Breast epithelium (tissue), 4 donors: ENCODE measurements around the gene PREPL. TPM values are rescaled to one million over a fixed set of nuclear protein-coding genes. Genes with fewer than 3 reads are reported as not detected.

Experiments
- DNase-seq, 2 donors: peaks; one replicate each; pipeline ENCODE4 v3.0.0-alpha.2; 2019; ENCODE audit warnings: low spot score in 2 of 2
- H3K27ac ChIP-seq, 2 donors: fragments of 200-600 bp; sonication (generic) in 1 of 2; one replicate each; pipeline ENCODE4 v1.5.1; 2016 to 2019; ENCODE audit warnings: mild to moderate bottlenecking in 1 of 2
- H3K27me3 ChIP-seq, 2 donors: fragments of 200-600 bp; sonication (generic) in 1 of 2; one replicate each; pipeline versions ENCODE4 v1.5.1 to v1.6.0; 2017 to 2019; ENCODE audit warnings: control low read depth in 1 of 2, mild to moderate bottlenecking in 1 of 2
- H3K36me3 ChIP-seq: fragments of 200-600 bp; one replicate; pipeline ENCODE4 v1.5.1; 2019
- H3K4me1 ChIP-seq, 2 donors: fragments of 200-600 bp; sonication (generic); one replicate each; pipeline ENCODE4 v1.5.1; 2016 to 2019; ENCODE audit warnings: control low read depth in 1 of 2
- H3K4me3 ChIP-seq, 3 donors: fragments of 200-600 bp; sonication (generic); 1 replicate in 2 of 3; 2 replicates in 1 of 3; pipeline ENCODE4 v1.5.1; 2016 to 2019; ENCODE audit warnings: mild to moderate bottlenecking in 3 of 3, moderate library complexity in 2 of 3
- H3K9me3 ChIP-seq, 2 donors: fragments of 200-600 bp; sonication (generic) in 1 of 2; one replicate each; pipeline ENCODE4 v1.5.1; 2016 to 2019; ENCODE audit warnings: control low read depth in 1 of 2
- CTCF ChIP-seq, 3 donors: fragments of 450-650 bp; IDR thresholded peaks; one replicate each; pipeline ENCODE4 v1.5.1; 2016 to 2017; ENCODE audit warnings: antibody characterized with exemption in 3 of 3, mild to moderate bottlenecking in 3 of 3, moderate library complexity in 3 of 3
- POLR2A ChIP-seq: fragments of 450-650 bp; IDR thresholded peaks from one replicate; pipeline ENCODE4 v1.6.1; 2016; ENCODE audit warnings: antibody characterized with exemption, mild to moderate bottlenecking, moderate library complexity
- POLR2AphosphoS5 ChIP-seq, 3 donors: sonication (generic); formaldehyde crosslinking; IDR thresholded peaks; one replicate each; pipeline ENCODE4 v1.6.1; 2017; ENCODE audit warnings: antibody characterized with exemption in 3 of 3
- intact Hi-C: fragments of 100-400 bp; cut with DNase I; formaldehyde crosslinking; loops from one replicate; pipeline ENCODE4 v1.15.1; 2023; ENCODE audit warnings: low total_unique reads
- total RNA-seq, 3 donors: library from RNA; depleted of rRNA; stranded (reverse); fragments of >200 nt; gene quantifications; one replicate each; pipeline ENCODE4 v1.1.0, GENCODE V29; 2016

Gene PREPL
- total RNA-seq, 3 donors from 2014 or later, result 29.4 to 76.5 (median 51.1) TPM

- Histone ChIP-seq H3K4me3 (no peak overlapping the region), H3K36me3 (no peaks in the 10 kb centered on the region), H3K27ac (no peak overlapping the region), H3K4me1 (no peaks in the 10 kb centered on the region), H3K27me3 (no peaks in the 10 kb centered on the region), H3K9me3 (no peaks in the 10 kb centered on the region)
- TF ChIP-seq POLR2AphosphoS5 (IDR thresholded peaks at IDR 0.05) (no peak), POLR2A (no peak), CTCF (IDR thresholded peaks at IDR 0.05) (no peak)
- DNase-seq, result no peak
- intact Hi-C loops, result no loop called here
Observed at GRCh38 chr2:44285174-44285573, 76.1 kb downstream of the PREPL start.

DNA sequence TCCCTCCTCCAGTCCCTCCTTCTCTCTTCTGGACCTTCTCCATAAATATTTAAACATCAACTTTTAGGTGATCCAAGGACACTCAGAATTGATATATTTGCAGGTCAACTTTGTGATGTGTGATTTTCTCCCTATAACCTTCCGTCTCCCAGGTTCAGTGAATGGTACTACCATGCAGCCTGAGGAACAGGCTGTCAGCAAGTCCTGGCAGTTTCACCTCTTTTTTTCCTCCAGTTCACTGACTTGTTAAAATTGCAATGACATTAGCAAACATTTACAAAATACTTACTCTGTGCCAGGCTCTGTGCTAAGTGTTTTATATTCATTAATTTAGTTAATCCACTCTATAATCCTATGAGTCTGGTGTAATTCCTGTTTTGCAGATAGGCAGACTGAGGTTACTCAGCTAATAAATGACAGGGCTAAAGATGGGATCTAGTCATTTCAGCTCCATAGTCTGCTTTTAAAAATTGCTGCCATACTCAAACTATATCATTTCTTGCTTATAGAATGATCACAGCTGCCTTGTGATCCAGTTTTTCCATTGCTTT, 78.1 kb downstream of the PREPL start:
- H3K27me3 ChIP-seq, result no peaks in the 10 kb centered on the region
- no peak overlapping the region for H3K4me3 ChIP-seq
- H3K9me3 ChIP-seq, result no peaks in the 10 kb centered on the region
- TF ChIP-seq POLR2AphosphoS5 (IDR thresholded peaks at IDR 0.05) (no peak), POLR2A (no peak), CTCF (IDR thresholded peaks at IDR 0.05) (no peak)
- H3K4me1 ChIP-seq, result no peaks in the 10 kb centered on the region
- no peak overlapping the region for H3K27ac ChIP-seq
- intact Hi-C loops, result no loop called here
- no peak for DNase-seq
- H3K36me3 ChIP-seq, result no peaks in the 10 kb centered on the region

- Histone ChIP-seq H3K9me3 (no peaks in the 10 kb centered on the region), H3K27ac (no peak overlapping the region), H3K4me3 (no peak overlapping the region), H3K4me1 (no peaks in the 10 kb centered on the region), H3K27me3 (no peaks in the 10 kb centered on the region), H3K36me3 (no peaks in the 10 kb centered on the region)
- no peak for DNase-seq
- intact Hi-C loops, result no loop called here
- TF ChIP-seq POLR2A (no peak), CTCF (IDR thresholded peaks at IDR 0.05) (no peak), POLR2AphosphoS5 (IDR thresholded peaks at IDR 0.05) (no peak)
Observed at GRCh38 chr2:44280869-44281268, 80.4 kb downstream of the PREPL start.

DNA sequence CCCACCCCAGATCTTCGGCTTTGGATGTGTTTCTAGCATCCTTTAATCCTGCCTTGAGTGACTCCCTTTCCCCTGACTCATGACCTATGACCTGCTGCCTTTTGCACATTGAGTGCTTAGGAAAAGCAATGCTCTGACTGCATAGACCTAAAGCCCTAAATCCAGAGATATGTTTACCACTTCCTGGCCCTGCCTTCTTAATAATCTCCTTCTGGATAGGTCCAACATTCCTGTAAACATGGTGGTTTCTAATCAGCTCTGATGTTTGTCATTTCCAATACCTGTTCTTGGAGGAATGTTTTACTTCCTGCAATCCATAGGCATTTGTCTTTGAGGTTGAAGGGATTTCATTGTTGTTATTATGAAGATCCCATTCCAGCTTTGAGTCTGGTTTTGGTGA, 83.8 kb downstream of the PREPL start:
- TF ChIP-seq CTCF (IDR thresholded peaks at IDR 0.05), result no peak
- TF ChIP-seq POLR2A, result no peak
- no peak for TF ChIP-seq POLR2AphosphoS5 (IDR thresholded peaks at IDR 0.05)
- Histone ChIP-seq H3K27ac (no peak overlapping the region), H3K27me3 (no peaks in the 10 kb centered on the region), H3K4me3 (no peak overlapping the region), H3K9me3 (no peaks in the 10 kb centered on the region), H3K4me1 (no peaks in the 10 kb centered on the region), H3K36me3 (no peaks in the 10 kb centered on the region)
- intact Hi-C loops, result no loop called here
- no peak for DNase-seq

- Histone ChIP-seq H3K4me1 (no peaks in the 10 kb centered on the region), H3K9me3 (no peaks in the 10 kb centered on the region), H3K27ac (peak overlapping the region; percentile 14 to 33), H3K27me3 (no peaks in the 10 kb centered on the region), H3K4me3 (no peak overlapping the region), H3K36me3 (no peaks in the 10 kb centered on the region)
- intact Hi-C loops, result no loop called here
- TF ChIP-seq CTCF (IDR thresholded peaks at IDR 0.05), result no peak
- no peak for TF ChIP-seq POLR2A
- TF ChIP-seq POLR2AphosphoS5 (IDR thresholded peaks at IDR 0.05), result no peak
- no peak for DNase-seq
Observed at GRCh38 chr2:44275927-44276303, 85.4 kb downstream of the PREPL start.
